ENCODE measurements around the gene FHOD3. TPM values are rescaled to one million over a fixed set of nuclear protein-coding genes. Genes with fewer than 3 reads are reported as not detected.

Gene FHOD3
- total and polyA plus RNA-seq, 9 of the 15 experiments (the other 6 are each of a cell fraction or from before 2014, with no cell fraction given), result 0.11 TPM; not detected in 8

- Histone ChIP-seq H3K36me3 (ENCODE audit: control insufficient read depth, insufficient read depth, low read length) (peaks cover 13% of the 10 kb centered on the region; the same call in 1 of the 3 replicates), H4K20me1 (replicated peaks; ENCODE audit: control insufficient read depth, insufficient read depth, low read length) (no peaks in the 10 kb centered on the region), H3K4me3 (no peak overlapping the region), H3K4me1 (replicated peaks in 1 of 2; ENCODE audit: control insufficient read depth in 2 of 2, insufficient read depth in 2 of 2, low read length in 2 of 2) (no peaks in the 10 kb centered on the region), H3K9me1 (ENCODE audit: control insufficient read depth, insufficient read depth, low read length) (no peaks in the 10 kb centered on the region), H3K27me3 (ENCODE audit: control insufficient read depth in 2 of 2, insufficient read depth in 2 of 2, low read length in 2 of 2) (peaks cover 26 to 30% of the 10 kb centered on the region in 2 experiments; a peak in 4 of 5 replicates), H3K79me2 (ENCODE audit: control insufficient read depth, insufficient read depth, low read length) (no peaks in the 10 kb centered on the region), H3K4me2 (ENCODE audit: insufficient read depth, low read length) (no peak overlapping the region), H2AFZ (ENCODE audit: low read depth, low read length) (no peak overlapping the region), H3K9me3 (replicated peaks; ENCODE audit: control insufficient read depth, insufficient read depth, low read depth, low read length) (no peaks in the 10 kb centered on the region), H3K27ac (ENCODE audit: extremely low read depth, low read depth, low read length) (no peak overlapping the region), H3K9ac (ENCODE audit: insufficient read depth in 1 of 2, low read depth in 2 of 2, low read length in 2 of 2) (no peak overlapping the region)
- in situ Hi-C loops (cut with MboI) (no loop called here), intact Hi-C loops (cut with micrococcal nuclease) (no loop called here)
- FAIRE-seq, result no peak
- BruUV-seq (replicated peaks), result no TSS peak
- WGBS (ENCODE audit: insufficient coverage, low coverage, missing lambda C conversion rate), result 18% methylated on average over 1 of the region's 1 CpG
- ATAC-seq, result no peak
- CTCF ChIA-PET (ENCODE audit: low intra/inter-chr PET ratio), result no interaction called here
- no peak for DNase-seq (ENCODE audit: extremely low read depth in 1 of 4, low spot score in 3 of 4)
- POLR2A ChIA-PET, result interaction anchor here (0.6 kb wide), 1 partner anchor 690 kb away, joined by 3 read pairs; no protein-coding TSS in a partner anchor
- TF ChIP-seq ZNF584 (CRISPR knock-in tag; IDR thresholded peaks at IDR 0.05; ENCODE audit: low read depth) (no peak), ZNF766 (CRISPR knock-in tag; conservative IDR thresholded peaks at IDR 0.05) (no peak), ZNF3 (CRISPR knock-in tag; IDR thresholded peaks at IDR 0.05) (no peak), ZNF449 (CRISPR knock-in tag; IDR thresholded peaks at IDR 0.05) (no peak), TFAM (CRISPR knock-in tag; conservative IDR thresholded peaks at IDR 0.05) (no peak), ATF6 (CRISPR knock-in tag; IDR thresholded peaks at IDR 0.05) (no peak), YY1 (IDR thresholded peaks at IDR 0.05; ENCODE audit: borderline replicate concordance in 1 of 3, control insufficient read depth in 1 of 3, extremely low read depth in 1 of 3, insufficient read depth in 3 of 3, insufficient read length in 1 of 3, insufficient replicate concordance in 2 of 3, low read depth in 1 of 3, low read length in 2 of 3) (no peak), CHD1 (IDR thresholded peaks at IDR 0.05; ENCODE audit: low read length) (no peak), RBM22 (IDR thresholded peaks at IDR 0.05; ENCODE audit: low read depth, low read length, poor library complexity, severe bottlenecking) (no peak), ZNF232 (CRISPR knock-in tag; IDR thresholded peaks at IDR 0.05) (no peak), ZBTB17 (CRISPR knock-in tag; IDR thresholded peaks at IDR 0.05) (no peak), ATF1 (CRISPR knock-in tag; IDR thresholded peaks at IDR 0.05) (no peak), ATF1 (tag; IDR thresholded peaks at IDR 0.05) (no peak), KAT7 (CRISPR knock-in tag; IDR thresholded peaks at IDR 0.05; ENCODE audit: borderline replicate concordance) (no peak), CHD4 (IDR thresholded peaks at IDR 0.05; ENCODE audit: insufficient read depth, insufficient replicate concordance, low read depth, low read length, poor library complexity, severe bottlenecking) (no peak), PML (IDR thresholded peaks at IDR 0.05; ENCODE audit: low read length) (no peak), SMARCA5 (IDR thresholded peaks at IDR 0.05) (no peak), PCBP2 (IDR thresholded peaks at IDR 0.05; ENCODE audit: low read depth, low read length, poor library complexity, severe bottlenecking) (no peak), ZBTB34 (CRISPR knock-in tag; IDR thresholded peaks at IDR 0.05) (no peak)
These were observed 480.1 kb downstream of the FHOD3 start for GRCh38 chr18:36777566-36777965.

Data from K562 (cell line).